ENCODE results near the gene CD59.
A peak's percentile ranks its signal among the peaks of the same experiment; 100 is the strongest.
"Not testable (repeated sequence)": the region's sequence is repeated elsewhere in the genome, so short reads cannot be mapped to it uniquely, and the experiment has no call there.

CD59 gene

GRCh38 chr11:33713151-33713855, 22.9 kb downstream of the CD59 start:
- no peak for DNase-seq (ENCODE audit: low read depth in 3 of 3)

DNA sequence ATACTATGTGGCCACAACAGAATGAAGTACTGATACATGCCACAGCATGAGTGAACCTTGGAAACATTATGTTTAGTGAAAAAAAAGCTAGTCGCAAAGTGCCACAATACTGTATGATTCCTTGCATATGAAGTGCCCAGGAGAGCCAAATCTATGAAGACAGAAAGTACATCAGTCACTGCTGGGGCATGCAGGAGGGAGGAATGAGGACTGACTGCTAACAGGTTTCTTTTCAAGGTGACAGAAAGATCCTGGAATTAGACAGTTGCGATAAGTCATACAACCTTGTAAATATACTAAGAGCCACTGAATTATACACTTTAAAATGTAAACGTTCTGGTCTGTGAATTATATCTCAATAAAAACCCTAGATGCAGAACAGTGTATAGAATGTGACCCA, 23.8 kb downstream of the CD59 start:
- no peak for DNase-seq (ENCODE audit: low read depth in 3 of 3)

DNA sequence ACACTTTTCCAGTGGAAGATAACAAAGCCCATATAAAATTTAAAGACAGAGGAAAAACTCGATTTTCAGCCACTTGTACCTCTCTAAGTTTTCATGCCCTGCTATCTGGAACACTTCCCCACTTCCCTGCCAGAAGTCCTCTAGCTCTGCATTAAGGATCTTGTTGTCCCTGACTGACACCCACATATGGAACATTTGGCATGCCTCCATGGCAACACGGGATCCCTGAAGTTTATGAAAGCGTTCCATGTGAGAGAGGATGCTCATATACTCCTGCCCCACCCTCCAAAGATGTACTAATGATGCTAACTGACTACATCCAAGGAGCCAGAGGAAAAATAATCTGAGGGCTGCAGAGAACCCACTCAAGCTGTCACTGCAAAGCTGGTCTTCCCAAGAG, 26.8 kb downstream of the CD59 start:
- no peak for DNase-seq (ENCODE audit: low read depth in 3 of 3)

DNA sequence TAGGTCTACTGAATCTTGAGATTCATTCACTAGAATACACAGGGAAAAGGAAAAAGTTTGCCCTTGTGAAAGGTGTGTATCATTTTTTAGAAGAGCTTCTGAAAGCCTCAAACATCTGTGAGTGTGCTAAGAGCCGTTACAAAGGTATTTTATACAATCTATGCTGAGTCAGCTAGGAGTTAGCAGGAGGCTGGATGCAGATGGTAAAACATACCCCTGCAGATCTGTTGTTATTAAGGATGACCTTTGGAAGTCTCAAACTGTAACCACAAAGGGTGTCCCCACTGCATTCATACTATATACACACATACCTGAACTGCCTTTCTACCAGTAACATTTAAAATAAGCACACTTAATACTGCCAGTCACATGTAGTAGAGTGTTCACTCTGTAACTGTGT, 27.2 kb downstream of the CD59 start:
- DNase-seq (ENCODE audit: low read depth in 3 of 3): no peak

- DNase-seq (ENCODE audit: low read depth in 3 of 3): not testable (repeated sequence)
These were observed 28.4 kb downstream of the CD59 start for GRCh38 chr11:33707831-33708230.

DNA sequence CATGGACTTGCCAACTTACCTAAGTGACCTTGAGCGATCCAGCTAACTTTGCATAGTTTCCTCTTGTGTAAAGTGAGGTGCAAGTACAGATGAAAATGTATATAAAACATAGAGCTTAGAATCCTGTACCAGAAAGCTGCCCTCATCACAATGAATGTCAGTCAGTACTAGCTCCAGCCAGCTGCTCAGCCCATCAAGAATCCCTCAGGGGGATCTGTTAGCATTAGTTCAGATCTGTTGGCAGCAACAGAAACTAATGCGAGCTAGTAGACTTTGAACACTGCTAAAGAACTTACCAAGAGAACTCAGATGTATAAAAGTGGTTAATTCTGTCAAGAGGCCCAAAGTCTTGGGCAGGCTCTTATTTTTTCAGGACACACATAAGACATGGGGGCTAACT, 29.3 kb downstream of the CD59 start:
- no peak for DNase-seq (ENCODE audit: low read depth in 3 of 3)

DNA sequence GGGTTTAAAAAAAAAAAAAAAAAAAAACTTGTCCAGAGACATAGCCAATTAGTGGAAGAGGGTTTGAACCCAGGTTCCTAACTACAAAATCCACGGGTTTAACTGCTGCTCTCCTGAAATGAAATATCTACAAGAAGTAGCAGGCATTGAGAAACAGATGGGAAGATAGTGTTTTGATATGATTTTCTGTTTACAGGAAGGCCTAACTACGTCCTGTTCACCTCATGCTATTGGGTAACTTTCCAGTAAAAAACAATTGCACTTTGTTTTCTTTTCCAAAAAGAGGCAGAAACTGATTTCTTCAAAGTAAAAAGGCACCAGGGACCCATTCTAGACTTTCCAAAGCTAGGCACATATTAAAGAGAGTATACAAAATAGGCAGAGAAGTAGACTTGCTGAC, 29.7 kb downstream of the CD59 start:
- DNase-seq (ENCODE audit: low read depth in 3 of 3): no peak

DNA sequence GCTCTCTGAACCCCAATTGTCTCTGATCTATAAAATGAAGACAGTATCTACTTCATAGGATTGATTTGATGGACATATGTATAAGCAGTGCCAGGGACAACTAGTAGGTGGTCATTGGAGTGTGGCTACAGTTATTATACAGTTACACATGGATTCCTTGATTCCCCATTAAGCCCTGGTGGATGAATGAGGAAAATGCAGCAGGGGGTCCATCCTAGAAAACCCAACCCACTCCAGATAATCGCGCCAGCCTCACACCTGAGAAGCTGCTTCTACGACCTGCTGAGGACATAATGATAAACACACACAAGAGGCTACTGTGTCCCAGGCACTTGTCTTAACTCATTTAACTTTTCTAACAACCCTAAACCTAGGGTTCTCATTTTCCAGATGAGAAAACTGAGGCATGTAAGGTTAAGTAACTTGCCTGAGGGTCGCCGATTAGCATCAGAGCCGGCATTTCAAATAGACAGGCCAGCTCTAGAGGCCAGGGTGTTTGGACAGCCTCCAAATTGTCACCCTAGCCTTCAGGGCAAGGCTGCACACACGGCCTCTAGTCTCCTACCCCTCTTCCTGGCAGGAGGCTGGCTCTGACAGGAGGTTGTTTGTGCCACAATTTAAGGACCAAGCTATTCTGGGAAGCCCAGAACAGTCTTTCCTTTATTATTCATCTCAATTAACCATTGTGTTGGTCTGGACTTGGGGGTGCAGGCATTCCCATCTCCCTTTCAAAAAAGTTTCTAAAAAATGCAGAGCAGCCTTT, 31.8 kb downstream of the CD59 start:
- no peak for DNase-seq (ENCODE audit: low read depth in 3 of 3)

DNA sequence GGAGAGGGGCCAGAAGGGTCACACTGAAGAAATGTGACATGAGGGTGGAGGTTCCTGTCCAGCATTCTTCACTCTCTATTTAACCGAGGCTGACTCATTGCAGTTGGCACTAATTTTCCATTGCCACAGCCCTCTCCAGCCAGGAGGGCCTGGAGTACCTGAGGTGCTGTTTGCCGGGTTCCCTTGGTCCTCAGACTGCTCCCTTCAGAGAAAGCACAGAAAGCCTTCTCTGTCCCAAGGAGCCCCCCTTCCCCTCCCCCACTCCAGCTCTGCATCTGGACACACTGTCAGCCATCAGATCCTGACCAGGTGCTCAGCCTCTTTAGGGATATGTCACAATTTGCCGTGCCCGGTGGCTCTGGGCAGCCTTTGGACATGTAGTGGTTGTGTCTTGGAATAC, 32.4 kb downstream of the CD59 start:
- no peak for DNase-seq (ENCODE audit: low read depth in 3 of 3)

DNA sequence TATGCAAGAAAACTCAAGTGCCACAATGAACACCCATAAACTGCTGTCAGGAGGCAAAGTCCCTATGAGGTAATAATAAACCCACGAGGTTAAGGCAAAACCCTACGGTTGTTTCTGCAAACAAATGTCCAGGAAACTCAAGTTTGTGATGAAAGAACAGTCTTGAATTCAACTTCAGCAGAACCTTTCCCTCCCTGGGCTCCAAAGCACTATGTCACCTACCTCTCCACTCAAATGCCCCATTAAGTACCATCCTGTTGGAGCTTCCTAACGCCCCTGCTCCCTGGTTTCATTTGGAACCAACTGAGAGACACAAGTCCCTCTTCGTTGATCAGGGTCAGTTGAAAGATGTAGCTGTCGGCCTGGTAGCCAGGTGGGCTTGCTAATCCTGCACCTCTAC, 33.0 kb downstream of the CD59 start:
- no peak for DNase-seq (ENCODE audit: low read depth in 3 of 3)

DNA sequence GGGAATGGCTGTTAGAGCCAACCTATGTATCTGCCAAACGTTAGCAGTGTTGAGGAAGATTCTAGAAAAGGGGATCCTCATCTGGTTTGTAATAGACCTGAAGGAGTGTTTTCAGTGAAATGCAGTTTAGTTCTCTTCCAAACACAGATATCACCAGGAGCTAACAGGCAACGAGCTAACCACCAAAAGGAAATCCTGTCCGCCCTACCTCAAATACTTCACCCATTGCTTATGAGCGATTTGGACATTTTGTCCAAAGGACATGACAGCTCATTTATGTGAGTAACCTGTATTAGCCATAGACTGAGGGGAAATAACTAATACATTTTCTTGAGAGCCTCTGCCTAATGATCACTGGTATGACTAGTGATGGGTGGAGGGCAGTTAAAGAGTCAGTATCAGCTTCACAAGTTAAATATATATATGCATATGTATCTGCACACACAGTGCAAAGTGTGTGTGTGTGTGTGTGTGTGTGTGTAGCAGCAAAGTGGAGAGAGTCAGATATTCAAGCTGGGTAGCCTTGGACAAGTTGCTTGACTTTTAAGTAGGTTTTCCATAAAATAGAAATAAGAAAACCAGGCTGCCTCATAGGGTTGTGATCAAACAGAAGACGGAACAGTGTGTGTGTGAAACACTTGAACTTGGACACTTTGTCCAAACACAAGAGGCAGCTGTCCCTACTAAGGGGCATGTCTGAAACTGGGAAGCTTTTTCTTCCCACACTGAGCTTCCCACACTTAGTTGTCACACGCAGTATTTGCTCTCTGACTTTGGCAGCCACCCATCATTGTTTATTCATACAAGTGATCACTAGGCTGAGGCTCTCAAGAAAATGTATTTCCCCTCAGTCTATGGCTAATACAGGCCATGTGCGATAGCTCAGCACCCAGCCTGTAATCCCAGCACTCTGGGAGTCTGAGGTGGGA, 34.7 kb downstream of the CD59 start:
- DNase-seq (ENCODE audit: low read depth in 3 of 3): no peak

DNA sequence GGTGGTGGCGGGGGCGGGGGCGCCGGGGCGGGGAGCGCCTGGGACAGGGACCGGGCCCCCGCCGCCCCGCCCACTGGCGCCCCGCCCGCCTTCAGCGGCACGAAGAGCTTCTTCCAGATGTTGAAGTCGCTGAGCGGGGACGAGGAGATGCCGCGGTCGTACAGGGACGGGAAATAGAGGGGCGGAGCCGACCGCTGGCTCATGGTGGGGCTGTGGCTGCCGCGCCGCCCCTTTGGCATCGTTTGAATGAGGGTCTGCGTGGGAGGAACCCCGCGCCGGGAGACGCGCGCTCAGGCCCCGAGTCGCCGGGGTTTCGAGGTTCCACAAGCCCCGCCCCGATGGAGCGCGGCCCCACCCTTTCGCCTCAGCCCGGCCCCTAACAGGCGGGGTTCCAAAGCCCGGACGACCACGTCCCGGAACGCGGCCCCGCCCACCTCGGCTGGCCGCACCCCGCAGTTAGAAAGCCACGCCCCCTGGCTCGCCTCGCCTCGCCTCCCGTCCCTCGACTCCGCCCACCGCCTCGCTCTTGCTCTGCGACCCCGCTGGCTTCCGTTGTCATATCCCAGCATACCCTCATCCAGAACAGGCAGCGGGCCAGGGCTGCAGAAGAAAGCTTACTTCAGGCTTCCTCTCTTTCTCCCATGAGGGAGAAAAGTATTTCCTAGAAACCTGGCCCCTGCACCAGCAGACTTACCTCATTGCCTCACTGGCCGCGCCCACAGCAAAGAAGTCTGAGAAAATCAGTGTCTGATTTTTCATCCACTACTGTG, 35.5 kb downstream of the CD59 start, which contains the start of gene C11orf91:
TSS of gene C11orf91 (minus strand) at position 325 of the 770 bp plus-strand sequence. CDS start at position 239, 86 bp downstream.
- peak; percentile 89 to 94 (median 92) for DNase-seq (ENCODE audit: low read depth in 3 of 3)

GRCh38 chr11:33700063-33700501, 36.1 kb downstream of the CD59 start:
- peak in 1 of 3 experiments; percentile 3 for DNase-seq (ENCODE audit: low read depth in 3 of 3)

DNA sequence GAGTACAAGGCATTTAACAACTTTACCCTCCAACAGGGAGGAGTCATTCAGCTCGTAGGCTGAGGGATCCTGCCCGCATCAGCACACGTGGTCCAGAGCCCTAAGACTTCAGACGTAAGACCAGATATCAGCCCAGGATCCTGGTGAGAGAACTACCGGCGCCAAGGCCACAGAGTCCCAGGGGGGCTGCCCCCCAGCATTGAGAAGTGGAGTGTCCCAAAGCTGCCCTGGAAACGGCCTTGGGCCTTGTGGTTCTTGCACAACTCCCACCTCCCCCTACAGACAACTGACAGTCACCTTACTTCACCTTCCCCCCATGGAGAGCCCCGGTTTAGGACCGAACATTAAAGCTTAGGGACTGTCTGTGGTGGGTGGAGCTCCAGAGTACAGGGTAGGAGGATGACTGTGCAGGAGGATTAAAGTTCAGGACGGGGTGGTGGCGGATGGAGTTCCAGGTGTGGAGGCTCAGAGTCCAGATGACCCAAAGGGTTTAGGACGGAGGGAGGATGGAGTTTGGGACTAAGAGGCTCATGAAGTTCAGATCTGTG, 36.6 kb downstream of the CD59 start:
- no peak for DNase-seq (ENCODE audit: low read depth in 3 of 3)

DNA sequence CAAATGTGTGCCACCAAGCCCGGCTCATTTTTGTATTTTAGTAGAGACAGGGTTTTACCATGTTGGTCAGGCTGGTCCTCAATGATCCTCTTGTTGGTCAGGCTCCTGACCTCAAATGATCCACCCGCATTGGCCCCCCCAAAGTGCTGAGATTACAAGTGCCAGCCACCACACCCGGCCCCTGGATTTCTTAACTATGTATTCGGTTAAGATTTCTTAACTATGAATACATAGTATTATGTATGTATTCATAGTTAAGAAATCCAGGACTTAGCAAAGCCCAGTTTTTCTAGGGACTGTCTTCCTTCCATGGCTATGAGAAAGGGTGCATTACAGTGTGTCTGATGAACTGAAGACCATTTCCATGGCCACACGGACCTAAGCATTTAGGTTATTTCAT, 37.3 kb downstream of the CD59 start:
- no peak for DNase-seq (ENCODE audit: low read depth in 3 of 3)

DNA sequence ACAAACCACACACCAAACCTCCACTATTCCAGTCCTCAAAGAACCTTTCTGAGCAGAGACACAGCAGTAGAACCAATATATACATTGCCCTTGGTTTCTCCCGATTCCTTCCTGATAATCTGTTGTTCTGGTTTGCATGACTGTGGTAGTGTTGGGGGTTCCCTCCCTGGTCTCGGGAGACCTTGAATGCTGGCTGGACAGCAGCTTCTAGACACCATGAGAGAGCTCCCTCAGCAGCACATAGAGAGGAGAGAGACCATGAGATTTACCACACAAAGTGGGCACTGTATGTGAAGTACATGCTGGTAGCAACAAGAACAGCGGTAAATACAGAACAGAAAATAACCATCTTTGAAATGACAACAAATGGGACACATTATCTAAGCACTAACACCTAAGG, 38.2 kb downstream of the CD59 start:
- no peak for DNase-seq (ENCODE audit: low read depth in 3 of 3)

GRCh38 chr11:33696931-33697638, 39.1 kb downstream of the CD59 start:
- DNase-seq (ENCODE audit: low read depth in 3 of 3): no peak

- no peak for DNase-seq (ENCODE audit: low read depth in 3 of 3)
These were observed 39.8 kb downstream of the CD59 start for GRCh38 chr11:33696411-33696810.

GRCh38 chr11:33695051-33695566, 41.1 kb downstream of the CD59 start:
- no peak for DNase-seq (ENCODE audit: low read depth in 3 of 3)
